ENCODE measurements around the gene CIC. TPM values are rescaled to one million over a fixed set of nuclear protein-coding genes. Genes with fewer than 3 reads are reported as not detected.
A peak's percentile ranks its signal among the peaks of the same experiment; 100 is the strongest.

The CIC gene
- total and polyA plus RNA-seq, 9 of the 15 experiments (the other 6 are each of a cell fraction or from before 2014, with no cell fraction given): 0.07 to 44.7 (median 8.6) TPM

GRCh38 chr19:42219812-42220750 lies 49.0 kb upstream of the CIC start, which contains the start of gene ZNF526 (continued):
- peak; percentile 75 for TF ChIP-seq ZFX (CRISPR knock-in tag; IDR thresholded peaks at IDR 0.05)
- TF ChIP-seq TFE3 (CRISPR knock-in tag; IDR thresholded peaks at IDR 0.05): no peak
- 0 out of 2 replicates have a peak, but pooled peaks have one; percentile 30 for TF ChIP-seq ARID2 (IDR thresholded peaks at IDR 0.05)
- TF ChIP-seq E2F3 (CRISPR knock-in tag; IDR thresholded peaks at IDR 0.05): 0 out of 2 replicates have a peak, but pooled peaks have one; percentile 27
- TF ChIP-seq SAP30 (IDR thresholded peaks at IDR 0.05; ENCODE audit: borderline replicate concordance, insufficient read depth, low read depth, low read length, poor library complexity, severe bottlenecking): peak; percentile 73
- peak; percentile 97 for TF ChIP-seq ZBTB2 (IDR thresholded peaks at IDR 0.05)
- TF ChIP-seq ZC3H11A (IDR thresholded peaks at IDR 0.05; ENCODE audit: low read depth, low read length): no peak
- no peak for TF ChIP-seq MIER1 (IDR thresholded peaks at IDR 0.05; ENCODE audit: low read depth)
- peak; percentile 85 to 90 for TF ChIP-seq MNT (conservative IDR thresholded peaks at IDR 0.05)
- 0 out of 2 replicates have a peak, but pooled peaks have one; percentile 39 for TF ChIP-seq ZBTB26 (CRISPR knock-in tag; IDR thresholded peaks at IDR 0.05)
- no peak for TF ChIP-seq ZBED1 (IDR thresholded peaks at IDR 0.05)
- TF ChIP-seq RAD51 (IDR thresholded peaks at IDR 0.05; ENCODE audit: borderline replicate concordance, low read depth): peak; percentile 77
- TF ChIP-seq ZBTB7A (IDR thresholded peaks at IDR 0.05; ENCODE audit: borderline replicate concordance, control insufficient read depth, low read depth, low read length): peak; percentile 100
- peak; percentile 95 for TF ChIP-seq ASH1L (IDR thresholded peaks at IDR 0.05; ENCODE audit: borderline replicate concordance, low read depth, partially characterized antibody)
- peak; percentile 79 for TF ChIP-seq TBP (optimal IDR thresholded peaks at IDR 0.05; ENCODE audit: low read depth, low read length)
- TF ChIP-seq CHD2 (IDR thresholded peaks at IDR 0.05; ENCODE audit: low read depth, low read length): peak; percentile 85
- TF ChIP-seq DIDO1 (tag; IDR thresholded peaks at IDR 0.05; ENCODE audit: low read depth): peak; percentile 77; the same call in 1 of the 2 replicates
- TF ChIP-seq, protein P1, sequence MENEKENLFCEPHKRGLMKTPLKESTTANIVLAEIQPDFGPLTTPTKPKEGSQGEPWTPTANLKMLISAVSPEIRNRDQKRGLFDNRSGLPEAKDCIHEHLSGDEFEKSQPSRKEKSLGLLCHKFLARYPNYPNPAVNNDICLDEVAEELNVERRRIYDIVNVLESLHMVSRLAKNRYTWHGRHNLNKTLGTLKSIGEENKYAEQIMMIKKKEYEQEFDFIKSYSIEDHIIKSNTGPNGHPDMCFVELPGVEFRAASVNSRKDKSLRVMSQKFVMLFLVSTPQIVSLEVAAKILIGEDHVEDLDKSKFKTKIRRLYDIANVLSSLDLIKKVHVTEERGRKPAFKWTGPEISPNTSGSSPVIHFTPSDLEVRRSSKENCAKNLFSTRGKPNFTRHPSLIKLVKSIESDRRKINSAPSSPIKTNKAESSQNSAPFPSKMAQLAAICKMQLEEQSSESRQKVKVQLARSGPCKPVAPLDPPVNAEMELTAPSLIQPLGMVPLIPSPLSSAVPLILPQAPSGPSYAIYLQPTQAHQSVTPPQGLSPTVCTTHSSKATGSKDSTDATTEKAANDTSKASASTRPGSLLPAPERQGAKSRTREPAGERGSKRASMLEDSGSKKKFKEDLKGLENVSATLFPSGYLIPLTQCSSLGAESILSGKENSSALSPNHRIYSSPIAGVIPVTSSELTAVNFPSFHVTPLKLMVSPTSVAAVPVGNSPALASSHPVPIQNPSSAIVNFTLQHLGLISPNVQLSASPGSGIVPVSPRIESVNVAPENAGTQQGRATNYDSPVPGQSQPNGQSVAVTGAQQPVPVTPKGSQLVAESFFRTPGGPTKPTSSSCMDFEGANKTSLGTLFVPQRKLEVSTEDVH (IDR thresholded peaks at IDR 0.05; ENCODE audit: low read depth, partially characterized antibody): no peak
